WTC11 (cell line): ENCODE data around the gene ICAM3. TPM values are rescaled to one million over a fixed set of nuclear protein-coding genes. Genes with fewer than 3 reads are reported as not detected.

ENCODE experiments used
- ATAC-seq: fragments of 200-7000 bp; cut with Tn5 transposase; 2 replicates; pipeline ENCODE4 v1.10.0; 2021; ENCODE audit warnings: mild to moderate bottlenecking, moderate library complexity
- CTCF ChIA-PET: fragments of 300-600 bp; sonication (Branson Sonifier 250); formaldehyde crosslinking; loops from one replicate; lab custom pipeline; 2021; ENCODE audit warnings: antibody characterized with exemption; lab: Charles Lee
- POLR2A ChIA-PET: fragments of 350-600 bp; sonication (Branson Sonifier 250); formaldehyde crosslinking; loops from one replicate; lab custom pipeline; 2021; ENCODE audit warnings: antibody characterized with exemption; lab: Charles Lee
- DNase-seq: peaks from one replicate; pipeline ENCODE4 v3.0.0; 2021; ENCODE audit warnings: low spot score
- H3K27ac Mint-ChIP-seq: 2 replicates; pipeline ENCODE4 v1.8.0; 2021; ENCODE audit warnings: mixed read lengths
- H3K27me3 Mint-ChIP-seq: 2 replicates; pipeline ENCODE4 v1.8.0; 2021; ENCODE audit warnings: low read depth, mild to moderate bottlenecking, moderate library complexity, mixed read lengths
- H3K36me3 Mint-ChIP-seq: 2 replicates; pipeline ENCODE4 v1.8.0; 2021; ENCODE audit warnings: mixed read lengths
- H3K4me1 Mint-ChIP-seq: 2 replicates; pipeline ENCODE4 v1.8.0; 2022; ENCODE audit warnings: mixed read lengths
- H3K4me3 Mint-ChIP-seq: 2 replicates; pipeline ENCODE4 v1.8.0; 2021; ENCODE audit warnings: mild to moderate bottlenecking, moderate library complexity, mixed read lengths
- H3K9me3 Mint-ChIP-seq: 2 replicates; pipeline ENCODE4 v1.8.0; 2021; ENCODE audit warnings: mixed read lengths
- CREB1 ChIP-seq: sonication (generic); formaldehyde crosslinking; IDR thresholded peaks from 2 replicates; pipeline ENCODE4 v1.8.0; 2023; ENCODE audit warnings: mild to moderate bottlenecking, missing genetic modification reagents
- ELF4 ChIP-seq: sonication (generic); formaldehyde crosslinking; IDR thresholded peaks from 2 replicates; pipeline ENCODE4 v1.8.1; 2022; ENCODE audit warnings: low read depth, mild to moderate bottlenecking, moderate library complexity, missing genetic modification reagents
- IRF2 ChIP-seq: sonication (generic); formaldehyde crosslinking; IDR thresholded peaks from 2 replicates; pipeline ENCODE4 v1.8.0; 2022; ENCODE audit warnings: low read depth, missing genetic modification reagents, borderline replicate concordance
- JUN ChIP-seq: sonication (generic); formaldehyde crosslinking; IDR thresholded peaks from 2 replicates; pipeline ENCODE4 v1.8.0; 2023; ENCODE audit warnings: mild to moderate bottlenecking, missing genetic modification reagents
- MXD4 ChIP-seq: fragments of 250-450 bp; sonication (Bioruptor Pico); IDR thresholded peaks from 2 replicates; pipeline ENCODE4 v1.8.0; 2021; ENCODE audit warnings: mild to moderate bottlenecking, moderate library complexity, borderline replicate concordance
- MYBL2 ChIP-seq: sonication (generic); formaldehyde crosslinking; IDR thresholded peaks from 2 replicates; pipeline ENCODE4 v1.8.1; 2023; ENCODE audit warnings: mild to moderate bottlenecking, moderate library complexity, missing genetic modification reagents
- RELA ChIP-seq: sonication (generic); formaldehyde crosslinking; IDR thresholded peaks from 2 replicates; pipeline ENCODE4 v1.8.1; 2022; ENCODE audit warnings: missing genetic modification reagents, mild to moderate bottlenecking, borderline replicate concordance
- STAT6 ChIP-seq: sonication (generic); formaldehyde crosslinking; conservative IDR thresholded peaks from 2 replicates; pipeline ENCODE4 v1.8.1; 2023; ENCODE audit warnings: mild to moderate bottlenecking, low read depth, missing genetic modification reagents, moderate library complexity
- TCF7 ChIP-seq: sonication (generic); formaldehyde crosslinking; IDR thresholded peaks from 2 replicates; pipeline ENCODE4 v1.8.0; 2022; ENCODE audit warnings: mild to moderate bottlenecking, low read depth, missing genetic modification reagents, moderate library complexity
- ZBTB43 ChIP-seq: sonication (generic); formaldehyde crosslinking; IDR thresholded peaks from 2 replicates; pipeline ENCODE4 v1.8.1; 2023; ENCODE audit warnings: mild to moderate bottlenecking, missing genetic modification reagents
- ZNF138 ChIP-seq: sonication (generic); formaldehyde crosslinking; conservative IDR thresholded peaks from 2 replicates; pipeline ENCODE4 v1.8.1; 2022; ENCODE audit warnings: mild to moderate bottlenecking, moderate library complexity, missing genetic modification reagents
- total RNA-seq: library from RNA; stranded (reverse); gene quantifications from 3 replicates; pipeline ENCODE4 v1.2.3, GENCODE V29; 2021
- TF ChIP-seq, protein P1 (sequence below): sonication (generic); formaldehyde crosslinking; IDR thresholded peaks from 2 replicates; pipeline ENCODE4 v1.8.0; 2022; ENCODE audit warnings: mild to moderate bottlenecking, missing genetic modification reagents
- TF ChIP-seq, protein P2 (sequence below): sonication (generic); formaldehyde crosslinking; IDR thresholded peaks from 2 replicates; pipeline ENCODE4 v1.8.0; 2023; ENCODE audit warnings: mild to moderate bottlenecking, missing genetic modification reagents
- TF ChIP-seq, protein P3 (sequence below): sonication (generic); formaldehyde crosslinking; IDR thresholded peaks from 2 replicates; pipeline ENCODE4 v1.8.1; 2022; ENCODE audit warnings: mild to moderate bottlenecking, moderate library complexity, missing genetic modification reagents
- TF ChIP-seq, protein P4 (sequence below): sonication (generic); formaldehyde crosslinking; IDR thresholded peaks from 2 replicates; pipeline ENCODE4 v1.8.0; 2022; ENCODE audit warnings: missing genetic modification reagents
- TF ChIP-seq, protein P5 (sequence below): sonication (generic); formaldehyde crosslinking; IDR thresholded peaks from 2 replicates; pipeline ENCODE4 v1.8.1; 2023; ENCODE audit warnings: mild to moderate bottlenecking, missing genetic modification reagents
- TF ChIP-seq, protein P6 (sequence below): fragments of 250-450 bp; sonication (Bioruptor Pico); IDR thresholded peaks from 2 replicates; pipeline ENCODE4 v1.8.0; 2021; ENCODE audit warnings: mild to moderate bottlenecking

Gene ICAM3
- total RNA-seq, 1 experiment from 2014 or later = 18.7 TPM

DNA sequence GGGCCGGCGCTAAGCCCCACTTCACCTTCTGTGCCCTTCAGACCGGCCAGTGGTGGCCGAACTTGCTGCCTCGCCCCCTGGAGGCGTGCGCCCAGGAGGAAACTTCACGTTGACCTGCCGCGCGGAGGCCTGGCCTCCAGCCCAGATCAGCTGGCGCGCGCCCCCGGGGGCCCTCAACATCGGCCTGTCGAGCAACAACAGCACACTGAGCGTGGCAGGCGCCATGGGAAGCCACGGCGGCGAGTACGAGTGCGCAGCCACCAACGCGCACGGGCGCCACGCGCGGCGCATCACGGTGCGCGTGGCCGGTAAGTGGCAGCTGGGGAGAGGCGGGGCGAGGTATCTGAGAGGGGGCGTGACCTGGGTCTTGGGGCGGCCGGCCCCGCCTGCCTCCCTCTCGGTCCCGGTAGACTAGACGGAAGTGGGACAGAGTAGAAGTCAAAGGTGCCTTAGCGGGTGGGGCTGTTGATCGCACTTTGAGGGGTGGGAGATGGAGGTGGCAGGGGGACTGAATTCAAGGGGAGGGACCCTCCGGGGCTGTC lies 44.0 kb downstream of the ICAM3 start:
- ChIA-PET POLR2A (interaction anchor here (0.7 to 1.0 kb wide), 3 partner anchors 14 to 45 kb away, joined by 3 to 4 read pairs (median 3); partner anchors contain the start of genes ICAM1 and ZGLP1), CTCF (interaction anchor here (1.0 to 2.4 kb wide), 10 partner anchors 9 to 122 kb away, joined by 3 to 22 read pairs (median 4); partner anchors contain the start of genes ICAM1 and ICAM4)
- H3K9me3 Mint-ChIP-seq = no peaks in the 10 kb centered on the region
- H3K27me3 Mint-ChIP-seq = peaks cover 93% of the 10 kb centered on the region
- peak; percentile 58 for DNase-seq
- peaks cover 25% of the 10 kb centered on the region for H3K4me1 Mint-ChIP-seq
- H3K4me3 Mint-ChIP-seq = peak overlapping the region; percentile 76
- 0 out of 2 replicates have a peak, but pooled peaks have one; percentile 4 for ATAC-seq
- no peak overlapping the region for H3K27ac Mint-ChIP-seq
- TF ChIP-seq JUN (CRISPR knock-in tag) = no peak
- TF ChIP-seq, protein P1, sequence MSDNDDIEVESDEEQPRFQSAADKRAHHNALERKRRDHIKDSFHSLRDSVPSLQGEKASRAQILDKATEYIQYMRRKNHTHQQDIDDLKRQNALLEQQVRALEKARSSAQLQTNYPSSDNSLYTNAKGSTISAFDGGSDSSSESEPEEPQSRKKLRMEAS (CRISPR knock-in tag) = 0 out of 2 replicates have a peak, but pooled peaks have one; percentile 48
- no peaks in the 10 kb centered on the region for H3K36me3 Mint-ChIP-seq

DNA sequence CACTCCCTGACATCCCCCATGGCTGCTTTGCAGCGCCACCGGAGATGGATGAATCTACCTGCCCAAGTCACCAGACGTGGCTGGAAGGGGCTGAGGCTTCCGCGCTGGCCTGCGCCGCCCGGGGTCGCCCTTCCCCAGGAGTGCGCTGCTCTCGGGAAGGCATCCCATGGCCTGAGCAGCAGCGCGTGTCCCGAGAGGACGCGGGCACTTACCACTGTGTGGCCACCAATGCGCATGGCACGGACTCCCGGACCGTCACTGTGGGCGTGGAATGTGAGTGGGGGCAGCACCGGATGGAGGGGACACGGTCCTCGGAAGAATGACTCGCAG lies 45.1 kb downstream of the ICAM3 start:
- peaks cover 28% of the 10 kb centered on the region for H3K4me1 Mint-ChIP-seq
- ChIA-PET CTCF (interaction anchor here (0.6 to 9.0 kb wide), 6 partner anchors 23 to 113 kb away, joined by 3 to 180 read pairs (median 14); partner anchors contain the start of gene ICAM1), POLR2A (no interaction called here)
- no peak overlapping the region for H3K27ac Mint-ChIP-seq
- peak overlapping the region; percentile 76; the same call in 1 of the 2 replicates for H3K4me3 Mint-ChIP-seq
- H3K36me3 Mint-ChIP-seq = no peaks in the 10 kb centered on the region
- ATAC-seq (no peak), DNase-seq (peak; percentile 68)
- H3K9me3 Mint-ChIP-seq = no peaks in the 10 kb centered on the region
- peaks cover 97% of the 10 kb centered on the region for H3K27me3 Mint-ChIP-seq
- TF ChIP-seq CREB1 (CRISPR knock-in tag) = no peak
- no peak for TF ChIP-seq ELF4 (CRISPR knock-in tag)
- TF ChIP-seq, protein P2, sequence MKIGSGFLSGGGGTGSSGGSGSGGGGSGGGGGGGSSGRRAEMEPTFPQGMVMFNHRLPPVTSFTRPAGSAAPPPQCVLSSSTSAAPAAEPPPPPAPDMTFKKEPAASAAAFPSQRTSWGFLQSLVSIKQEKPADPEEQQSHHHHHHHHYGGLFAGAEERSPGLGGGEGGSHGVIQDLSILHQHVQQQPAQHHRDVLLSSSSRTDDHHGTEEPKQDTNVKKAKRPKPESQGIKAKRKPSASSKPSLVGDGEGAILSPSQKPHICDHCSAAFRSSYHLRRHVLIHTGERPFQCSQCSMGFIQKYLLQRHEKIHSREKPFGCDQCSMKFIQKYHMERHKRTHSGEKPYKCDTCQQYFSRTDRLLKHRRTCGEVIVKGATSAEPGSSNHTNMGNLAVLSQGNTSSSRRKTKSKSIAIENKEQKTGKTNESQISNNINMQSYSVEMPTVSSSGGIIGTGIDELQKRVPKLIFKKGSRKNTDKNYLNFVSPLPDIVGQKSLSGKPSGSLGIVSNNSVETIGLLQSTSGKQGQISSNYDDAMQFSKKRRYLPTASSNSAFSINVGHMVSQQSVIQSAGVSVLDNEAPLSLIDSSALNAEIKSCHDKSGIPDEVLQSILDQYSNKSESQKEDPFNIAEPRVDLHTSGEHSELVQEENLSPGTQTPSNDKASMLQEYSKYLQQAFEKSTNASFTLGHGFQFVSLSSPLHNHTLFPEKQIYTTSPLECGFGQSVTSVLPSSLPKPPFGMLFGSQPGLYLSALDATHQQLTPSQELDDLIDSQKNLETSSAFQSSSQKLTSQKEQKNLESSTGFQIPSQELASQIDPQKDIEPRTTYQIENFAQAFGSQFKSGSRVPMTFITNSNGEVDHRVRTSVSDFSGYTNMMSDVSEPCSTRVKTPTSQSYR (CRISPR knock-in tag) = no peak
- TF ChIP-seq, protein P3, sequence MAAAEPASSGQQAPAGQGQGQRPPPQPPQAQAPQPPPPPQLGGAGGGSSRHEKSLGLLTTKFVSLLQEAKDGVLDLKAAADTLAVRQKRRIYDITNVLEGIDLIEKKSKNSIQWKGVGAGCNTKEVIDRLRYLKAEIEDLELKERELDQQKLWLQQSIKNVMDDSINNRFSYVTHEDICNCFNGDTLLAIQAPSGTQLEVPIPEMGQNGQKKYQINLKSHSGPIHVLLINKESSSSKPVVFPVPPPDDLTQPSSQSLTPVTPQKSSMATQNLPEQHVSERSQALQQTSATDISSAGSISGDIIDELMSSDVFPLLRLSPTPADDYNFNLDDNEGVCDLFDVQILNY (CRISPR knock-in tag) = no peak
- TF ChIP-seq TCF7 = no peak
- TF ChIP-seq ZNF138 = no peak
- TF ChIP-seq, protein P4, sequence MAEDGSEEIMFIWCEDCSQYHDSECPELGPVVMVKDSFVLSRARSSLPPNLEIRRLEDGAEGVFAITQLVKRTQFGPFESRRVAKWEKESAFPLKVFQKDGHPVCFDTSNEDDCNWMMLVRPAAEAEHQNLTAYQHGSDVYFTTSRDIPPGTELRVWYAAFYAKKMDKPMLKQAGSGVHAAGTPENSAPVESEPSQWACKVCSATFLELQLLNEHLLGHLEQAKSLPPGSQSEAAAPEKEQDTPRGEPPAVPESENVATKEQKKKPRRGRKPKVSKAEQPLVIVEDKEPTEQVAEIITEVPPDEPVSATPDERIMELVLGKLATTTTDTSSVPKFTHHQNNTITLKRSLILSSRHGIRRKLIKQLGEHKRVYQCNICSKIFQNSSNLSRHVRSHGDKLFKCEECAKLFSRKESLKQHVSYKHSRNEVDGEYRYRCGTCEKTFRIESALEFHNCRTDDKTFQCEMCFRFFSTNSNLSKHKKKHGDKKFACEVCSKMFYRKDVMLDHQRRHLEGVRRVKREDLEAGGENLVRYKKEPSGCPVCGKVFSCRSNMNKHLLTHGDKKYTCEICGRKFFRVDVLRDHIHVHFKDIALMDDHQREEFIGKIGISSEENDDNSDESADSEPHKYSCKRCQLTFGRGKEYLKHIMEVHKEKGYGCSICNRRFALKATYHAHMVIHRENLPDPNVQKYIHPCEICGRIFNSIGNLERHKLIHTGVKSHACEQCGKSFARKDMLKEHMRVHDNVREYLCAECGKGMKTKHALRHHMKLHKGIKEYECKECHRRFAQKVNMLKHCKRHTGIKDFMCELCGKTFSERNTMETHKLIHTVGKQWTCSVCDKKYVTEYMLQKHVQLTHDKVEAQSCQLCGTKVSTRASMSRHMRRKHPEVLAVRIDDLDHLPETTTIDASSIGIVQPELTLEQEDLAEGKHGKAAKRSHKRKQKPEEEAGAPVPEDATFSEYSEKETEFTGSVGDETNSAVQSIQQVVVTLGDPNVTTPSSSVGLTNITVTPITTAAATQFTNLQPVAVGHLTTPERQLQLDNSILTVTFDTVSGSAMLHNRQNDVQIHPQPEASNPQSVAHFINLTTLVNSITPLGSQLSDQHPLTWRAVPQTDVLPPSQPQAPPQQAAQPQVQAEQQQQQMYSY = no peak
- TF ChIP-seq IRF2 = no peak
- TF ChIP-seq ZBTB43 (CRISPR knock-in tag) = no peak
- no peak for TF ChIP-seq MYBL2 (CRISPR knock-in tag)
- no peak for TF ChIP-seq RELA (CRISPR knock-in tag)
- TF ChIP-seq STAT6 (CRISPR knock-in tag) = no peak
- TF ChIP-seq MXD4 (CRISPR knock-in tag) = no peak
- TF ChIP-seq, protein P5, sequence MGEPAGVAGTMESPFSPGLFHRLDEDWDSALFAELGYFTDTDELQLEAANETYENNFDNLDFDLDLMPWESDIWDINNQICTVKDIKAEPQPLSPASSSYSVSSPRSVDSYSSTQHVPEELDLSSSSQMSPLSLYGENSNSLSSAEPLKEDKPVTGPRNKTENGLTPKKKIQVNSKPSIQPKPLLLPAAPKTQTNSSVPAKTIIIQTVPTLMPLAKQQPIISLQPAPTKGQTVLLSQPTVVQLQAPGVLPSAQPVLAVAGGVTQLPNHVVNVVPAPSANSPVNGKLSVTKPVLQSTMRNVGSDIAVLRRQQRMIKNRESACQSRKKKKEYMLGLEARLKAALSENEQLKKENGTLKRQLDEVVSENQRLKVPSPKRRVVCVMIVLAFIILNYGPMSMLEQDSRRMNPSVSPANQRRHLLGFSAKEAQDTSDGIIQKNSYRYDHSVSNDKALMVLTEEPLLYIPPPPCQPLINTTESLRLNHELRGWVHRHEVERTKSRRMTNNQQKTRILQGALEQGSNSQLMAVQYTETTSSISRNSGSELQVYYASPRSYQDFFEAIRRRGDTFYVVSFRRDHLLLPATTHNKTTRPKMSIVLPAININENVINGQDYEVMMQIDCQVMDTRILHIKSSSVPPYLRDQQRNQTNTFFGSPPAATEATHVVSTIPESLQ (CRISPR knock-in tag) = no peak
- TF ChIP-seq, protein P6, sequence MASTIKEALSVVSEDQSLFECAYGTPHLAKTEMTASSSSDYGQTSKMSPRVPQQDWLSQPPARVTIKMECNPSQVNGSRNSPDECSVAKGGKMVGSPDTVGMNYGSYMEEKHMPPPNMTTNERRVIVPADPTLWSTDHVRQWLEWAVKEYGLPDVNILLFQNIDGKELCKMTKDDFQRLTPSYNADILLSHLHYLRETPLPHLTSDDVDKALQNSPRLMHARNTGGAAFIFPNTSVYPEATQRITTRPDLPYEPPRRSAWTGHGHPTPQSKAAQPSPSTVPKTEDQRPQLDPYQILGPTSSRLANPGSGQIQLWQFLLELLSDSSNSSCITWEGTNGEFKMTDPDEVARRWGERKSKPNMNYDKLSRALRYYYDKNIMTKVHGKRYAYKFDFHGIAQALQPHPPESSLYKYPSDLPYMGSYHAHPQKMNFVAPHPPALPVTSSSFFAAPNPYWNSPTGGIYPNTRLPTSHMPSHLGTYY (CRISPR knock-in tag) = no peak
